Stomach (tissue), 9 donors: ENCODE measurements around the gene TRAF4. TPM values are rescaled to one million over a fixed set of nuclear protein-coding genes. Genes with fewer than 3 reads are reported as not detected.
A peak's percentile ranks its signal among the peaks of the same experiment; 100 is the strongest.
"Not testable (repeated sequence)": the region's sequence is repeated elsewhere in the genome, so short reads cannot be mapped to it uniquely, and the experiment has no call there.

Source experiments
- DNase-seq, 2 donors: peaks; one replicate each; pipeline versions ENCODE4 v3.0.0 to v3.0.0-alpha.2; 2013 to 2019
- H3K27ac ChIP-seq, 5 donors: fragments of 200-600 bp in 4 of 5; sonication (generic) in 4 of 5; one replicate each; pipeline ENCODE4 v1.5.1; 2013 to 2019; ENCODE audit warnings: mild to moderate bottlenecking in 1 of 5, moderate library complexity in 1 of 5
- H3K27me3 ChIP-seq, 3 donors: fragments of 200-600 bp; sonication (generic); one replicate each; pipeline ENCODE4 v1.5.1; 2017 to 2019; ENCODE audit warnings: mixed run types in 1 of 3
- H3K36me3 ChIP-seq, 4 donors: fragments of 200-600 bp; sonication (generic); 1 replicate in 3 of 4; 2 replicates in 1 of 4; pipeline ENCODE4 v1.5.1; 2016 to 2019
- H3K4me1 ChIP-seq, 4 donors: fragments of 200-600 bp; sonication (generic); one replicate each; pipeline ENCODE4 v1.5.1; 2016 to 2019
- H3K4me3 ChIP-seq, 4 donors: fragments of 200-600 bp; sonication (generic) in 3 of 4; one replicate each; pipeline ENCODE4 v1.5.1; 2016 to 2019; ENCODE audit warnings: mild to moderate bottlenecking in 1 of 4
- H3K9me3 ChIP-seq, 4 donors: fragments of 200-600 bp; sonication (generic); one replicate each; pipeline ENCODE4 v1.5.1; 2016 to 2019
- EP300 ChIP-seq: sonication (generic); formaldehyde crosslinking; IDR thresholded peaks from one replicate; pipeline ENCODE4 v1.6.1; 2017; ENCODE audit warnings: antibody characterized with exemption
- POLR2A ChIP-seq, 4 donors: fragments of 450-650 bp; IDR thresholded peaks; one replicate each; pipeline ENCODE4 v1.6.1; 2016; ENCODE audit warnings: antibody characterized with exemption in 4 of 4, control low read depth in 2 of 4, mild to moderate bottlenecking in 1 of 4, moderate library complexity in 1 of 4
- POLR2AphosphoS5 ChIP-seq, 3 donors: sonication (generic); formaldehyde crosslinking; IDR thresholded peaks; one replicate each; pipeline ENCODE4 v1.6.1; 2016; ENCODE audit warnings: antibody characterized with exemption in 3 of 3
- WGBS, 5 donors: extraction: QIAGEN DNeasy Blood & Tissue Kit in 3 of 5; methylation state at CpG; one replicate each; pipeline versions ENCODE4 v1.1.5 to v1.1.7; 2013 to 2018; 5-methylcytosine and 5-hydroxymethylcytosine counted together
- intact Hi-C: fragments of 100-400 bp; cut with DNase I; formaldehyde crosslinking; loops from one replicate; pipeline ENCODE4 v1.15.1; 2023; ENCODE audit warnings: low total_unique reads
- polyA plus RNA-seq, 3 donors: library from polyadenylated mRNA; stranded (reverse); fragments of 200-250 nt; gene quantifications; one replicate each; pipeline ENCODE4 v1.2.3, GENCODE V29; 2013
- total RNA-seq, 5 donors: library from RNA; depleted of rRNA; stranded (reverse); fragments of >200 nt; gene quantifications; one replicate each; pipeline versions ENCODE4 v1.1.0 to v1.2.3, GENCODE V29; 2014 to 2016
- TF ChIP-seq, protein P1 (sequence below), 7 experiments: fragments of 450-650 bp in 4 of 7; fragments of 200-600 bp in 3 of 7; sonication (generic) in 3 of 7; IDR thresholded peaks; one replicate each; pipeline ENCODE4 v1.5.1; 2016 to 2019; ENCODE audit warnings: antibody characterized with exemption in 7 of 7, control low read depth in 2 of 7, mild to moderate bottlenecking in 1 of 7
- donor health status: healthy with polysubstance abuse.
- donor health status: Bipolar disorder and iron deficiency.
- donor health status: healthy.

TRAF4 gene
- total and polyA plus RNA-seq, 8 donors: 29.0 to 383 (median 40.0) TPM

DNA sequence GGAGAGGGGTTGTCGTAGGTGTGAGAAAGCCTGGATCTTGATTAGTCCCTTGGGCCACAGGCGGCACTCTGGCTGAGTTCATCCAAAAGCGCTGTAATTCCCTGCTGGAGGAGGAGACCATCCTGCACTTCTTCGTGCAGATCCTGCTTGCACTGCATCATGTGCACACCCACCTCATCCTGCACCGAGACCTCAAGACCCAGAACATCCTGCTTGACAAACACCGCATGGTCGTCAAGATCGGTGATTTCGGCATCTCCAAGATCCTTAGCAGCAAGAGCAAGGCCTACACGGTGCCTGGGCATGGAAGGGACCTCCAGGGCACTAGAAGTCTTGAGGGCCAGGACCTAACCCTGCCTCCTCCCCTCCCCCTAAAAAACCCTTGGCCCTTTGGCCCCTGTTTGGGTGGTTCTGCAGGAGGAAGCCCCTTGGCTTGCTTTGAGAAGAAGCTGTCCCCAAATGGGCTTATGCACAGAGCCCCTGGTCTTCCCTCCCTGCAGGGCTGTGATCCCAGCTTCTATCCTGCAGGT, 9.0 kb upstream of the TRAF4 start:
- intact Hi-C loops: no loop called here
- H3K4me1 ChIP-seq: peaks cover 0 to 5% (median 1%) of the 10 kb centered on the region in 4 donors
- TF ChIP-seq, protein P1, sequence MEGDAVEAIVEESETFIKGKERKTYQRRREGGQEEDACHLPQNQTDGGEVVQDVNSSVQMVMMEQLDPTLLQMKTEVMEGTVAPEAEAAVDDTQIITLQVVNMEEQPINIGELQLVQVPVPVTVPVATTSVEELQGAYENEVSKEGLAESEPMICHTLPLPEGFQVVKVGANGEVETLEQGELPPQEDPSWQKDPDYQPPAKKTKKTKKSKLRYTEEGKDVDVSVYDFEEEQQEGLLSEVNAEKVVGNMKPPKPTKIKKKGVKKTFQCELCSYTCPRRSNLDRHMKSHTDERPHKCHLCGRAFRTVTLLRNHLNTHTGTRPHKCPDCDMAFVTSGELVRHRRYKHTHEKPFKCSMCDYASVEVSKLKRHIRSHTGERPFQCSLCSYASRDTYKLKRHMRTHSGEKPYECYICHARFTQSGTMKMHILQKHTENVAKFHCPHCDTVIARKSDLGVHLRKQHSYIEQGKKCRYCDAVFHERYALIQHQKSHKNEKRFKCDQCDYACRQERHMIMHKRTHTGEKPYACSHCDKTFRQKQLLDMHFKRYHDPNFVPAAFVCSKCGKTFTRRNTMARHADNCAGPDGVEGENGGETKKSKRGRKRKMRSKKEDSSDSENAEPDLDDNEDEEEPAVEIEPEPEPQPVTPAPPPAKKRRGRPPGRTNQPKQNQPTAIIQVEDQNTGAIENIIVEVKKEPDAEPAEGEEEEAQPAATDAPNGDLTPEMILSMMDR (IDR thresholded peaks at IDR 0.05): no peak
- TF ChIP-seq POLR2AphosphoS5 (IDR thresholded peaks at IDR 0.05) (no peak), EP300 (no peak), POLR2A (IDR thresholded peaks at IDR 0.05) (no peak)

DNA sequence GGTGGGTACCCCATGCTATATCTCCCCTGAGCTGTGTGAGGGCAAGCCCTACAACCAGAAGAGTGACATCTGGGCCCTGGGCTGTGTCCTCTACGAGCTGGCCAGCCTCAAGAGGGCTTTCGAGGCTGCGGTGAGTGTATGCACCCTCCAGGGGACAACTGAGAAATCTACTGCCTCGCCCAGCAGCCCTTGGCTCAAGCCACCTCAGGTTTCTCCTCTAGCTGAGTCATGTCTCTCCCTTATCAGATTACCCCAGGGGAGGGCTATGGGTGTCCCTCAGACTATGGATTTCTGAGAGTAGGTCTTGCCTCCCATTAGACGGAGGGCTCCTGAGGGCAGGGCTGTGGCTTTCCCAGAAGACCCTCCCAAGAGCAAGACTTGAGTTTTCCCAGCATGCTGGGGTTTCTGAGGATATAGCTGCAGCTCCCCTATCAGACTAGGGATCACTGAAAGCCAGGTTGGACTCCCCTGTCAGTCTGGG, 8.5 kb upstream of the TRAF4 start:
- peaks cover 0 to 14% (median 3%) of the 10 kb centered on the region in 4 donors for H3K36me3 ChIP-seq
- no peak overlapping the region for H3K4me3 ChIP-seq
- peaks cover 0 to 4% (median 0%) of the 10 kb centered on the region in 4 donors for H3K4me1 ChIP-seq
- no peak for TF ChIP-seq EP300
- H3K27me3 ChIP-seq: no peaks in the 10 kb centered on the region
- no peaks in the 10 kb centered on the region for H3K9me3 ChIP-seq
- no peak for DNase-seq
- H3K27ac ChIP-seq: no peak overlapping the region
- 51 to 73% (median 54%) methylated on average over 3 to 5 of the region's 5 CpGs for WGBS, 5 donors
- intact Hi-C loops: no loop called here

More for the DNA sequence above, 9.0 kb upstream of the TRAF4 start:
- DNase-seq: no peak
- H3K9me3 ChIP-seq: no peaks in the 10 kb centered on the region
- H3K4me3 ChIP-seq: no peak overlapping the region
- peaks cover 0 to 14% (median 3%) of the 10 kb centered on the region in 4 donors for H3K36me3 ChIP-seq
- no peaks in the 10 kb centered on the region for H3K27me3 ChIP-seq
- H3K27ac ChIP-seq: no peak overlapping the region
- 88 to 97% (median 89%) methylated on average over 9 to 10 of the region's 10 CpGs for WGBS, 5 donors

DNA sequence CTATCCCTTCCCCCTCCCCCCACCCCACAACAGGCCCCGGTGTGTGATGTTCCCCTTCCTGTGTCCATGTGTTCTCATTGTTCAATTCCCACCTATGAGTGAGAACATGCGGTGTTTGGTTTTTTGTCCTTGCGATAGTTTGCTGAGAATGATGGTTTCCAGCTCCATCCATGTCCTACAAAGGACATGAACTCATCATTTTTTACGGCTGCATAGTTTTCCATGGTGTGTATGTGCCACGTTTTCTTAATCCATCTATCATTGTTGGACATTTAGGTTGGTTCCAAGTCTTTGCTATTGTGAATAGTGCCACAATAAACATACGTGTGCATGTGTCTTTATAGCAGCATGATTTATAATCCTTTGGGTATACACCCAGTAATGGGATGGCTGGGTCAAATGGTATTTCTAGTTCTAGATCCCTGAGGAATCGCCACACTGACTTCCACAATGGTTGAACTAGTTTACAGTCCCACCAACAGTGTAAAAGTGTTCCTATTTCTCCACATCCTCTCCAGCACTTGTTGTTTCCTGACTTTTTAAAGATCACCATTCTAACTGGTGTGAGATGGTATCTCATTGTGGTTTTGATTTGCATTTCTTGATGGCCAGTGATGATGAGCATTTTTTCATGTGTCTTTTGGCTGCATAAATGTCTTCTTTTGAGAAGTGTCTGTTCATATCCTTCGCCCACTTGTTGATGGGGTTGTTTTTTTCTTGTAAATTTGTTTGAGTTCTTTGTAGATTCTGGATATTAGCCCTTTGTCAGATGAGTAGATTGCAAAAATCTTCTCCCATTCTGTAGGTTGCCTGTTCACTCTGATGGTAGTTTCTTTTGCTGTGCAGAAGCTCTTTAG, 7.7 kb upstream of the TRAF4 start:
- H3K27me3 ChIP-seq, H3K4me1 ChIP-seq, H3K9me3 ChIP-seq, intact Hi-C loops, H3K4me3 ChIP-seq, H3K27ac ChIP-seq, DNase-seq: not testable (repeated sequence)
- 91 to 97% (median 95%) methylated on average over 3 to 7 of the region's 8 CpGs for WGBS, 5 donors
- H3K36me3 ChIP-seq: peaks cover 0 to 14% (median 3%) of the 10 kb centered on the region in 4 donors

DNA sequence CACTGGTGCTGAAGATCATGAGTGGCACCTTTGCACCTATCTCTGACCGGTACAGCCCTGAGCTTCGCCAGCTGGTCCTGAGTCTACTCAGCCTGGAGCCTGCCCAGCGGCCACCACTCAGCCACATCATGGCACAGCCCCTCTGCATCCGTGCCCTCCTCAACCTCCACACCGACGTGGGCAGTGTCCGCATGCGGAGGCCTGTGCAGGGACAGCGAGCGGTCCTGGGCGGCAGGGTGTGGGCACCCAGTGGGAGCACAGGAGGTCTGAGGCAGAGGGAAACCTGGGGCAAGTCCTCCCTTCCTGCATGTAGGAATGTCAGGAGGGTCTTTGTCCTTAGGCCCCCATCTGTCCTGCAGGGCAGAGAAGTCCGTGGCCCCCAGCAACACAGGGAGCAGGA, 6.5 kb upstream of the TRAF4 start:
- Histone ChIP-seq H3K27ac (no peak overlapping the region), H3K4me3 (no peak overlapping the region), H3K4me1 (peaks cover 0 to 14% (median 10%) of the 10 kb centered on the region in 4 donors), H3K36me3 (peaks cover 0 to 14% (median 3%) of the 10 kb centered on the region in 4 donors), H3K9me3 (no peaks in the 10 kb centered on the region), H3K27me3 (no peaks in the 10 kb centered on the region)
- intact Hi-C loops: no loop called here
- TF ChIP-seq, protein P1 (IDR thresholded peaks at IDR 0.05): no peak
- TF ChIP-seq EP300 (no peak), POLR2AphosphoS5 (IDR thresholded peaks at IDR 0.05) (no peak), POLR2A (IDR thresholded peaks at IDR 0.05) (no peak)
- no peak for DNase-seq
- 93 to 99% (median 94%) methylated on average over 10 to 12 of the region's 12 CpGs for WGBS, 5 donors

DNA sequence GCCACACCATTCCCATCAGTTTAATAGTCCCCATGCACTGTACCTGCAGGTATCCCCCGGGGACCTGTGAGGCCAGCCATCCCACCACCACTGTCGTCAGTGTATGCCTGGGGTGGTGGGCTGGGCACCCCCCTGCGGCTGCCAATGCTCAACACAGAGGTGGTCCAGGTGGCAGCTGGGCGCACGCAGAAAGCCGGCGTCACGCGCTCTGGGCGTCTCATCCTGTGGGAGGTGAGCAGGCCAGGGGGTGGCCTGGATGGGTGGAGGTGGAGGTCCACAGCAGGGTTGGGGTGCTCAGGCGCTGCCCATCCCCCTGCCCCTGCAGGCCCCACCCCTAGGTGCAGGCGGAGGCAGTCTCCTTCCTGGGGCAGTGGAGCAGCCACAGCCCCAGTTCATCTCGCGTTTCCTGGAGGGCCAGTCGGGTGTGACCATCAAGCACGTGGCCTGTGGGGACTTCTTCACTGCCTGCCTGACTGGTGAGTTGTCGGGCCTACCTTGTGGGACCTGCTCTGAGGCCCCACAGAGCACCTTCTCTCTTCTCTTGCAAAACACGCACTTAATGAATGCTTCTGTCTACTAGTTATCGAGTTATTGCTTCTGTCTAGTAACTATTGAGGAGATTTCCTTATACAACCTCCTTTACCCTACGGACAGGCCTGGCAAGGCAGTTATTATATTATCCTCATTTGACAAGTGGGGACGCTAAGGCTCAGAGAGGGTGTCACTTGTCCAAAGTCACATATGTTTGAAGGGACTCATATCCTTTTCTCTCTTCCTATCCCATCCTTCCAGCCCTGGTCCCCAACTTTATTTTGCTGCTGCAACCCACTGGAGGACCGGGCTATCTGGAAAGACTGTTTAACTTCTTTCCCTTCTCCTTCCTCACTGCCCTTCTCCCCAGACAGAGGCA, 5.8 kb upstream of the TRAF4 start:
- Histone ChIP-seq H3K4me3 (no peak overlapping the region), H3K27ac (no peak overlapping the region), H3K36me3 (peaks cover 0 to 14% (median 3%) of the 10 kb centered on the region in 4 donors), H3K9me3 (no peaks in the 10 kb centered on the region), H3K27me3 (no peaks in the 10 kb centered on the region), H3K4me1 (peaks cover 6 to 22% (median 17%) of the 10 kb centered on the region in 4 donors)
- WGBS, 5 donors: 68 to 79% (median 77%) methylated on average over 13 to 22 of the region's 22 CpGs
- DNase-seq: peak in 1 of 2 donors; percentile 66
- intact Hi-C loops: no loop called here
- TF ChIP-seq POLR2AphosphoS5 (IDR thresholded peaks at IDR 0.05): no peak
- TF ChIP-seq, protein P1 (IDR thresholded peaks at IDR 0.05): no peak
- no peak for TF ChIP-seq EP300
- no peak for TF ChIP-seq POLR2A (IDR thresholded peaks at IDR 0.05)
